ENCODE results near the gene RRAGD.

The RRAGD gene

GRCh38 chr6:89324304-89324703 is 87.8 kb downstream of the RRAGD start:
- DNase-seq: no peak

- no peak for DNase-seq
These were observed 88.5 kb downstream of the RRAGD start for GRCh38 chr6:89323511-89323971.

- no peak for DNase-seq
These were observed 90.7 kb downstream of the RRAGD start for GRCh38 chr6:89321131-89321970.

GRCh38 chr6:89320012-89320559 is 92.0 kb downstream of the RRAGD start:
- no peak for DNase-seq

GRCh38 chr6:89317067-89317466 is 95.0 kb downstream of the RRAGD start:
- DNase-seq: no peak

- no peak for DNase-seq
These were observed 96.7 kb downstream of the RRAGD start, which contains the start of gene GABRR2 for GRCh38 chr6:89315249-89315885. Gene GABRR2 (minus strand): TSS chr6:89315299. CDS start chr6:89315165, 134 bp downstream.

- no peak for DNase-seq
These were observed 97.4 kb downstream of the RRAGD start for GRCh38 chr6:89314692-89315091.

All from NCI-H2029 treated with DMSO at 0.1 percent for 48 hours (cell line).